H9 (cell line): ENCODE measurements around the gene NHSL2. TPM values are rescaled to one million over a fixed set of nuclear protein-coding genes. Genes with fewer than 3 reads are reported as not detected.

Experiments
- DNase-seq: peaks from one replicate; pipeline ENCODE4 v3.0.0-alpha.2; 2017
- H2AFZ ChIP-seq: one replicate; pipeline ENCODE4 v1.6.1; 2013; ENCODE audit warnings: mild to moderate bottlenecking, low read length, control low read depth, moderate library complexity
- H2AK5ac ChIP-seq: 2 replicates; pipeline ENCODE4 v1.6.1; 2013; ENCODE audit warnings: low read length, control low read depth, mixed read lengths; ENCODE audit not compliant: insufficient read length
- H2BK120ac ChIP-seq: one replicate; pipeline ENCODE4 v1.6.1; 2013; ENCODE audit warnings: low read depth, mild to moderate bottlenecking, low read length, control low read depth, inconsistent platforms; ENCODE audit not compliant: poor library complexity, severe bottlenecking
- H2BK12ac ChIP-seq: 2 replicates; pipeline ENCODE4 v1.6.1; 2013; ENCODE audit warnings: low read length, control low read depth, mixed read lengths, low read depth; ENCODE audit not compliant: insufficient read length
- H2BK15ac ChIP-seq: 2 replicates; pipeline ENCODE4 v1.6.1; 2013; ENCODE audit warnings: low read depth, low read length, control low read depth
- H2BK20ac ChIP-seq: one replicate; pipeline ENCODE4 v1.6.1; 2013; ENCODE audit warnings: low read depth, mild to moderate bottlenecking, low read length, control low read depth, inconsistent platforms; ENCODE audit not compliant: poor library complexity, severe bottlenecking
- H2BK5ac ChIP-seq: 2 replicates; pipeline ENCODE4 v1.6.1; 2013; ENCODE audit warnings: low read length, control low read depth, mixed read lengths; ENCODE audit not compliant: insufficient read length
- H3K14ac ChIP-seq: 2 replicates; pipeline ENCODE4 v1.6.1; 2013; ENCODE audit warnings: low read length, control low read depth; ENCODE audit not compliant: insufficient read depth
- H3K18ac ChIP-seq: 2 replicates; pipeline ENCODE4 v1.6.1; 2013; ENCODE audit warnings: low read depth, mild to moderate bottlenecking, mixed read lengths, low read length, control low read depth; ENCODE audit not compliant: insufficient read length
- H3K23ac ChIP-seq: 2 replicates; pipeline ENCODE4 v1.6.1; 2013; ENCODE audit warnings: low read length, control low read depth, mixed read lengths, low read depth; ENCODE audit not compliant: insufficient read length
- H3K23me2 ChIP-seq: 2 replicates; pipeline ENCODE4 v1.6.1; 2013; ENCODE audit warnings: low read depth, mild to moderate bottlenecking, mixed read lengths, low read length, control low read depth; ENCODE audit not compliant: insufficient read length, poor library complexity, severe bottlenecking
- H3K27ac ChIP-seq: 2 replicates; pipeline ENCODE4 v1.5.1; 2013; ENCODE audit warnings: low read length, control low read depth, mixed read lengths, low read depth; ENCODE audit not compliant: insufficient read length
- H3K27me3 ChIP-seq: 2 replicates; pipeline ENCODE4 v1.6.1; 2013; ENCODE audit warnings: low read length, control low read depth, inconsistent platforms; ENCODE audit not compliant: insufficient read depth
- H3K4ac ChIP-seq: 2 replicates; pipeline ENCODE4 v1.6.1; 2013; ENCODE audit warnings: low read depth, mild to moderate bottlenecking, control low read depth, inconsistent platforms, low read length, moderate library complexity
- H3K4me1 ChIP-seq: 2 replicates; pipeline ENCODE4 v1.6.1; 2013; ENCODE audit warnings: low read length, control low read depth, inconsistent platforms; ENCODE audit not compliant: insufficient read depth
- H3K4me2 ChIP-seq: 2 replicates; pipeline ENCODE4 v1.6.1; 2013; ENCODE audit warnings: low read length, control low read depth, mixed read lengths; ENCODE audit not compliant: insufficient read length, insufficient read depth
- H3K56ac ChIP-seq: 2 replicates; pipeline ENCODE4 v1.6.1; 2013; ENCODE audit warnings: low read depth, mild to moderate bottlenecking, mixed read lengths, low read length, control low read depth; ENCODE audit not compliant: insufficient read length
- H3K79me1 ChIP-seq: 2 replicates; pipeline ENCODE4 v1.6.1; 2013; ENCODE audit warnings: low read depth, mild to moderate bottlenecking, moderate library complexity, low read length, control low read depth, inconsistent platforms; ENCODE audit not compliant: insufficient read depth, poor library complexity, severe bottlenecking
- H3K79me2 ChIP-seq: 2 replicates; pipeline ENCODE4 v1.6.1; 2013; ENCODE audit warnings: low read length, control low read depth, inconsistent platforms; ENCODE audit not compliant: insufficient read depth
- H3K9ac ChIP-seq: 2 replicates; pipeline ENCODE4 v1.6.1; 2013; ENCODE audit warnings: low read length, control low read depth, mixed read lengths; ENCODE audit not compliant: insufficient read length; ENCODE audit errors: extremely low read depth
- H3K9me3 ChIP-seq: one replicate; pipeline ENCODE4 v1.6.1; 2013; ENCODE audit warnings: low read depth, low read length, inconsistent platforms; ENCODE audit not compliant: control insufficient read depth
- H3T11ph ChIP-seq: one replicate; pipeline ENCODE4 v1.6.1; 2013; ENCODE audit warnings: mild to moderate bottlenecking, low read length, control low read depth, inconsistent platforms
- H4K20me1 ChIP-seq: one replicate; pipeline ENCODE4 v1.6.1; 2013; ENCODE audit not compliant: control insufficient read depth, insufficient read length, insufficient read depth
- H4K5ac ChIP-seq: 2 replicates; pipeline ENCODE4 v1.6.1; 2013; ENCODE audit warnings: low read depth, mild to moderate bottlenecking, mixed read lengths, low read length, control low read depth; ENCODE audit not compliant: insufficient read length
- H4K8ac ChIP-seq: replicated peaks from 2 replicates; pipeline ENCODE4 v1.6.1; 2013; ENCODE audit warnings: low read length, control low read depth, mixed read lengths, low read depth; ENCODE audit not compliant: insufficient read length
- H4K91ac ChIP-seq: 2 replicates; pipeline ENCODE4 v1.6.1; 2013; ENCODE audit warnings: low read depth, mild to moderate bottlenecking, moderate library complexity, mixed read lengths, low read length, control low read depth; ENCODE audit not compliant: insufficient read length
- H3K27ac Mint-ChIP-seq, 3 experiments: 2 replicates in 2 of 3; 3 replicates in 1 of 3; pipeline ENCODE4 v1.8.0; 2020 to 2021; ENCODE audit warnings: mixed read lengths in 3 of 3, mild to moderate bottlenecking in 1 of 3, moderate library complexity in 1 of 3
- H3K27me3 Mint-ChIP-seq: 2 replicates; pipeline ENCODE4 v1.8.0; 2021; ENCODE audit warnings: low read depth, mild to moderate bottlenecking, moderate library complexity, mixed read lengths
- H3K36me3 Mint-ChIP-seq, 3 experiments: 2 replicates in 2 of 3; 3 replicates in 1 of 3; pipeline ENCODE4 v1.8.0; 2020 to 2021; ENCODE audit warnings: low read depth in 3 of 3, mixed read lengths in 3 of 3; ENCODE audit not compliant: insufficient read depth in 1 of 3
- H3K4me1 Mint-ChIP-seq, 2 experiments: 2 replicates each; pipeline ENCODE4 v1.8.0; 2020; ENCODE audit warnings: mixed read lengths in 2 of 2
- H3K4me3 Mint-ChIP-seq, 2 experiments: 2 replicates in 1 of 2; 3 replicates in 1 of 2; pipeline ENCODE4 v1.8.0; 2020 to 2021; ENCODE audit warnings: mild to moderate bottlenecking in 2 of 2, mixed read lengths in 2 of 2, moderate library complexity in 1 of 2
- H3K9me3 Mint-ChIP-seq, 2 experiments: 2 replicates in 1 of 2; 3 replicates in 1 of 2; pipeline ENCODE4 v1.8.0; 2020; ENCODE audit warnings: mild to moderate bottlenecking in 2 of 2, mixed read lengths in 2 of 2, moderate library complexity in 1 of 2
- WGBS: extraction: QIAGEN DNeasy Blood & Tissue Kit; methylation state at CpG from one replicate; pipeline ENCODE4 v1.1.7; 2013; ENCODE audit warnings: missing lambda C conversion rate, low lambda C conversion rate, mixed read lengths; ENCODE audit not compliant: insufficient read length; ENCODE audit errors: extremely low coverage; 5-methylcytosine and 5-hydroxymethylcytosine counted together
- total RNA-seq: library from RNA; stranded (reverse); gene quantifications from 2 replicates; pipeline ENCODE4 v1.2.1, GENCODE V29; 2021
- TF ChIP-seq, protein P1 (sequence below): fragments of 200-600 bp; sonication (generic); conservative IDR thresholded peaks from 3 replicates; pipeline ENCODE4 v1.8.0; 2021; ENCODE audit warnings: antibody characterized with exemption, mild to moderate bottlenecking

NHSL2 gene
- total RNA-seq, 1 experiment from 2014 or later, result 6.4 TPM

GRCh38 chrX:72029483-72030411, 119.1 kb downstream of the NHSL2 start:
- H2BK5ac ChIP-seq, result no peak overlapping the region
- H3K23me2 ChIP-seq, result no peaks in the 10 kb centered on the region
- H3K27ac ChIP-seq, result no peak overlapping the region
- H4K8ac ChIP-seq, result no peak overlapping the region
- no peak overlapping the region for H3K4ac ChIP-seq
- peak; percentile 23 for DNase-seq
- H2AFZ ChIP-seq, result no peak overlapping the region
- H3K4me2 ChIP-seq, result no peak overlapping the region
- no peaks in the 10 kb centered on the region for H4K20me1 ChIP-seq
- peaks cover 0 to 7% (median 4%) of the 10 kb centered on the region in 3 experiments; a peak in 5 of 7 replicates for H3K36me3 Mint-ChIP-seq
- no peak overlapping the region; the same call in 1 of the 2 replicates for H2BK15ac ChIP-seq
- H3K79me1 ChIP-seq, result no peaks in the 10 kb centered on the region
- no peak overlapping the region; the same call in 1 of the 2 replicates for H3K14ac ChIP-seq
- no peaks in the 10 kb centered on the region; the same call in 1 of the 2 replicates for H3K27me3 ChIP-seq
- no peak overlapping the region for H3K4me3 Mint-ChIP-seq
- H2AK5ac ChIP-seq, result no peak overlapping the region
- no peak overlapping the region for H3K56ac ChIP-seq
- H3K4me1 ChIP-seq, result no peaks in the 10 kb centered on the region
- no peaks in the 10 kb centered on the region for H3K27me3 Mint-ChIP-seq
- H3K27ac Mint-ChIP-seq, result peak overlapping the region in 1 of 3 experiments; percentile 89; a peak in 1 of 7 replicates
- H3T11ph ChIP-seq, result no peak overlapping the region
- H3K23ac ChIP-seq, result no peak overlapping the region
- H3K9me3 ChIP-seq, result no peaks in the 10 kb centered on the region
- no peak overlapping the region for H2BK12ac ChIP-seq
- no peak overlapping the region for H3K18ac ChIP-seq
- H4K91ac ChIP-seq, result no peak overlapping the region
- peaks cover 61 to 74% of the 10 kb centered on the region in 2 experiments for H3K9me3 Mint-ChIP-seq
- no CpG with 5 or more reads among the region's 7 CpGs for WGBS
- TF ChIP-seq, protein P1, sequence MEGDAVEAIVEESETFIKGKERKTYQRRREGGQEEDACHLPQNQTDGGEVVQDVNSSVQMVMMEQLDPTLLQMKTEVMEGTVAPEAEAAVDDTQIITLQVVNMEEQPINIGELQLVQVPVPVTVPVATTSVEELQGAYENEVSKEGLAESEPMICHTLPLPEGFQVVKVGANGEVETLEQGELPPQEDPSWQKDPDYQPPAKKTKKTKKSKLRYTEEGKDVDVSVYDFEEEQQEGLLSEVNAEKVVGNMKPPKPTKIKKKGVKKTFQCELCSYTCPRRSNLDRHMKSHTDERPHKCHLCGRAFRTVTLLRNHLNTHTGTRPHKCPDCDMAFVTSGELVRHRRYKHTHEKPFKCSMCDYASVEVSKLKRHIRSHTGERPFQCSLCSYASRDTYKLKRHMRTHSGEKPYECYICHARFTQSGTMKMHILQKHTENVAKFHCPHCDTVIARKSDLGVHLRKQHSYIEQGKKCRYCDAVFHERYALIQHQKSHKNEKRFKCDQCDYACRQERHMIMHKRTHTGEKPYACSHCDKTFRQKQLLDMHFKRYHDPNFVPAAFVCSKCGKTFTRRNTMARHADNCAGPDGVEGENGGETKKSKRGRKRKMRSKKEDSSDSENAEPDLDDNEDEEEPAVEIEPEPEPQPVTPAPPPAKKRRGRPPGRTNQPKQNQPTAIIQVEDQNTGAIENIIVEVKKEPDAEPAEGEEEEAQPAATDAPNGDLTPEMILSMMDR, result no peak
- H3K4me1 Mint-ChIP-seq, result peaks cover 2 to 3% of the 10 kb centered on the region in 2 experiments; a peak in 1 of 4 replicates
- H3K9ac ChIP-seq, result peak overlapping the region; percentile 2
- H2BK20ac ChIP-seq, result no peak overlapping the region
- no peak overlapping the region for H4K5ac ChIP-seq
- no peaks in the 10 kb centered on the region for H3K79me2 ChIP-seq
- no peak overlapping the region for H2BK120ac ChIP-seq
